Measurements from ENCODE around the gene ELK3. TPM values are rescaled to one million over a fixed set of nuclear protein-coding genes. Genes with fewer than 3 reads are reported as not detected.

The ELK3 gene
- polyA plus RNA-seq, 1 of the 3 experiments (the other 2 are of a cell fraction) = 33.8 TPM

GRCh38 chr12:96194576-96194889 lies 358 bp downstream of the ELK3 start (continued):
- no peak for TF ChIP-seq POLR2AphosphoS5 (IDR thresholded peaks at IDR 0.05; ENCODE audit: low read depth, low read length)
- no peak for TF ChIP-seq RCOR1 (IDR thresholded peaks at IDR 0.05; ENCODE audit: low read length)
- TF ChIP-seq CHD2 (IDR thresholded peaks at IDR 0.05; ENCODE audit: low read length, partially characterized antibody) = no peak

- Histone ChIP-seq H2AFZ (ENCODE audit: low read depth) (0 out of 2 replicates have a peak overlapping the region, but pooled peaks have one; percentile 17), H3F3A (replicated peaks; ENCODE audit: insufficient read depth) (peaks cover 53% of the 10 kb centered on the region)
Observed at GRCh38 chr12:96194971-96195844, 1.0 kb downstream of the ELK3 start.

More at GRCh38 chr12:96194971-96195844, 1.0 kb downstream of the ELK3 start:
- no peaks in the 10 kb centered on the region for H4K20me1 ChIP-seq (ENCODE audit: insufficient read depth)
- peaks cover 49% of the 10 kb centered on the region for H3K79me2 ChIP-seq (ENCODE audit: insufficient read depth)
- H3K9me3 ChIP-seq = no peaks in the 10 kb centered on the region
- DNase-seq = peak; percentile 77
- peak overlapping the region; percentile 87 for H3K4me2 ChIP-seq
- peak overlapping the region; percentile 81 to 95 for H3K4me3 ChIP-seq (ENCODE audit: low read depth in 2 of 2, low read length in 1 of 2)
- H3K36me3 ChIP-seq (replicated peaks in 1 of 2; ENCODE audit: control insufficient read depth in 1 of 2, insufficient read depth in 2 of 2, low read length in 1 of 2) = no peaks in the 10 kb centered on the region
- 2% methylated on average over 18 of the region's 44 CpGs for WGBS (ENCODE audit: low lambda C conversion rate)
- H3K9ac ChIP-seq = peak overlapping the region; percentile 96
- H3K4me1 ChIP-seq (ENCODE audit: control insufficient read depth in 1 of 2, insufficient read depth in 2 of 2, low read depth in 1 of 2, low read length in 1 of 2) = peaks cover 6 to 27% of the 10 kb centered on the region in 2 experiments; a peak in 3 of 4 replicates
- ChIA-PET POLR2A (no interaction called here), CTCF (interaction anchor here (1.1 to 6.0 kb wide), 2 partner anchors 20 to 206 kb away, joined by 4 to 30 read pairs; no protein-coding TSS in a partner anchor)
- H3K9me2 ChIP-seq = no peaks in the 10 kb centered on the region
- peak overlapping the region; percentile 92 to 100 for H3K27ac ChIP-seq (ENCODE audit: low read depth in 2 of 2, low read length in 1 of 2)
- H3K27me3 ChIP-seq (ENCODE audit: insufficient read depth) = no peaks in the 10 kb centered on the region
- peak; percentile 56 for TF ChIP-seq MAX (IDR thresholded peaks at IDR 0.05; ENCODE audit: low read depth)
- no peak; the same call in 1 of the 2 replicates for TF ChIP-seq RCOR1 (IDR thresholded peaks at IDR 0.05; ENCODE audit: low read length)
- TF ChIP-seq SIN3A (IDR thresholded peaks at IDR 0.05; ENCODE audit: borderline replicate concordance, low read depth, low read length) = peak; percentile 22; the same call in 1 of the 2 replicates
- no peak for TF ChIP-seq RFX5 (IDR thresholded peaks at IDR 0.05; ENCODE audit: low read length)
- TF ChIP-seq FOXM1 (IDR thresholded peaks at IDR 0.05; ENCODE audit: low read depth) = no peak
- no peak for TF ChIP-seq GABPA (IDR thresholded peaks at IDR 0.05; ENCODE audit: low read depth)
- no peak for TF ChIP-seq USF2 (IDR thresholded peaks at IDR 0.05; ENCODE audit: borderline replicate concordance, low read depth, low read length)
- 0 out of 2 replicates have a peak, but pooled peaks have one; percentile 8 for TF ChIP-seq YY1 (IDR thresholded peaks at IDR 0.05; ENCODE audit: low read depth)
- peak; percentile 46; the same call in 1 of the 2 replicates for TF ChIP-seq TAF1 (IDR thresholded peaks at IDR 0.05; ENCODE audit: borderline replicate concordance, low read depth, low read length)
- TF ChIP-seq MXI1 (IDR thresholded peaks at IDR 0.05; ENCODE audit: low read depth, low read length) = peak; percentile 84
- TF ChIP-seq NFIC (IDR thresholded peaks at IDR 0.05; ENCODE audit: borderline replicate concordance) = no peak
- no peak for TF ChIP-seq GATA2 (CRISPR knock-in tag; IDR thresholded peaks at IDR 0.05)
- peak; percentile 56; the same call in 1 of the 2 replicates for TF ChIP-seq PBX3 (IDR thresholded peaks at IDR 0.05)
- TF ChIP-seq NRF1 (IDR thresholded peaks at IDR 0.05; ENCODE audit: low read depth, low read length) = no peak
- no peak for TF ChIP-seq EP300 (IDR thresholded peaks at IDR 0.05; ENCODE audit: borderline replicate concordance in 1 of 2, low read depth in 1 of 2, low read length in 1 of 2)
- no peak for TF ChIP-seq ELF1 (IDR thresholded peaks at IDR 0.05)
- peak; percentile 73; the same call in 1 of the 2 replicates for TF ChIP-seq FOSL2 (IDR thresholded peaks at IDR 0.05; ENCODE audit: borderline replicate concordance, low read depth)
- no peak for TF ChIP-seq TCF12 (IDR thresholded peaks at IDR 0.05)
- TF ChIP-seq JUND (IDR thresholded peaks at IDR 0.05) = no peak
- TF ChIP-seq USF1 (IDR thresholded peaks at IDR 0.05; ENCODE audit: borderline replicate concordance, low read depth) = no peak
- no peak for TF ChIP-seq FOXJ3 (CRISPR knock-in tag; IDR thresholded peaks at IDR 0.05)
- TF ChIP-seq SMC3 (IDR thresholded peaks at IDR 0.05; ENCODE audit: low read depth, low read length) = no peak
- 0 out of 2 replicates have a peak, but pooled peaks have one; percentile 26 for TF ChIP-seq POLR2AphosphoS5 (IDR thresholded peaks at IDR 0.05; ENCODE audit: low read depth, low read length)
- TF ChIP-seq RXRA (IDR thresholded peaks at IDR 0.05; ENCODE audit: borderline replicate concordance, low read depth) = no peak

Measured in SK-N-SH (cell line).